Pons (tissue), 1 donor: ENCODE data around the gene NFYC.
"Not testable (repeated sequence)": the region's sequence is repeated elsewhere in the genome, so short reads cannot be mapped to it uniquely, and the experiment has no call there.

Experiments
- DNase-seq: peaks from one replicate; pipeline ENCODE4 v3.0.0-alpha.2; 2016; ENCODE audit warnings: low spot score

The NFYC gene

DNA sequence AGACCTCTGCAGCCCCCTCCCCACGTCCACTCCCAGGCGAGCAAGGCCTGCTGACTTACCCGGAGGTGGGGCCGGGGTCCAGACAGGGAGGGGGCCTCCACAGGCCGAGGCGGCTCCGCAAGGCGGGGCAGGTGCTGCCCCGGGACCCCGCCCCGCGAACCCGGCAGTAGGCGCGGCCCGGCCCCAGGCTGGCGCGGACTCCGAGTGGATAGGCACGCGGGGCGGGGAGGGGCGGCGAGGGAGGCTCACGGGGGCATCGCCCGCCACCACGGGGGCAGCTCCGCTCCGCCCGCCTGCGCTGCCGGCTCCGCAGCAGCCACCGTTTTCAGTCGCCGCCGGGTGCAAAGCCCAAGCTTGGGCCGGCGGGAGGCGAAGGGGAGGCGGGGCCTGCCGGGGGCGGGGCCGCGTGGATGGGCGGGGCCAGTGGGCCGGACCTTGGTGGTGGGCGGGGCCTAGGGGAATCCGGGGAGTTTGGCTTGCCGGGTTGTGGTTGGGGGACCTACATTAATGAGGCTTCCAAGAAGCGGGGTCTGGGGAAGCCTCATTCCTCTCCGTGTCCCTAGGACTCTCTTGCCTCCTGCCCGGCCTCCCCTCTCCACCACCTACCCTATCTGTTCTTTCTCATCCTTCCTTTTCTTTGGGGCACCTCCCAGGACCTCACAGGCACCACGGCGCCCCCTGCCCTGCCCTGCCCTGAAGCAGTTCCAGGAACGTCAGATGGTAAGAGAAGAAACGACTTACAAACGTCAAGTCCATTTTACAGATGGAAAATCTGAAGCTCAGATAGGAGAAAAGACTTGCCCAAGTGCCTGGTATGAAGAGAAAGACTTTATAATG is 26.0 kb upstream of the NFYC start, which contains the start of gene RIMS3:
TSS of gene RIMS3 (minus strand) at position 348 of the 837 bp plus-strand sequence. CDS start 23,757 bp downstream, outside the sequence.
- DNase-seq = peak; percentile 35

DNA sequence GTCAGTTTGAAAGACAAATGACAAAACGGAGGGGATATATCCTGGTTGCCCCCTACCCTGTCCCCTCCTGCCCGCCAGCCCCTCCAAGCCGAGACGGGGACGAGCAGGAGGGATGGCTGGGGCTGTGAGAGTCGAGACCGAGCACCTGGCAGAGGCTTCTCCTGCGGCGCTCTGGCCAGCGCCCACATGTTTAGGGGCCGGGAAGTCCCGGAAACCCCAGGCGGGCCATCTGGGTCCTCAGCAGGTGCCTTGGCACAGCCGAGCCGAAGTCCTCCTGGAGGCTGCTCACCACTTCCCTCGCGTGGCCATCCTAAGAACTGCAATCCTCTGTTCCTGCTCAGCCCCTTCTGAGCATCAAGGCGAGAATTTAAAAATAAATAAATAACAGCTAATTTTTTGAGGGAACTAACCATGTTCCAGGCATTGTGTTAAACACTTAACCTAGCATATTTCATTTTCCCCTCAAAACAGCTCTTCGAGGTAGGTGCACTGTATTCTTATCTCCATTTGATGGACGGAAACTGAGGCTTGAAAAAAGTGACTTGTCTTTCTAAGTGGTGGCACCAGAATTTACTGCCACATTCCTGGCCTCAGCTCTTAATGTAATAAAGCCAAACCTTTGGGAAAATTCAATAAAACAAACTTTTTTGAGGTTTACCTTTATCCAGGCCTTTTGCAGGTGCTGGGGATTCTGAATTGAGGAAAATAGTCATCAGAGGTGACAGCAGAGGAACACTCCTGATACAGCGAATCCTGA is 22.6 kb upstream of the NFYC start:
- peak; percentile 60 for DNase-seq

DNA sequence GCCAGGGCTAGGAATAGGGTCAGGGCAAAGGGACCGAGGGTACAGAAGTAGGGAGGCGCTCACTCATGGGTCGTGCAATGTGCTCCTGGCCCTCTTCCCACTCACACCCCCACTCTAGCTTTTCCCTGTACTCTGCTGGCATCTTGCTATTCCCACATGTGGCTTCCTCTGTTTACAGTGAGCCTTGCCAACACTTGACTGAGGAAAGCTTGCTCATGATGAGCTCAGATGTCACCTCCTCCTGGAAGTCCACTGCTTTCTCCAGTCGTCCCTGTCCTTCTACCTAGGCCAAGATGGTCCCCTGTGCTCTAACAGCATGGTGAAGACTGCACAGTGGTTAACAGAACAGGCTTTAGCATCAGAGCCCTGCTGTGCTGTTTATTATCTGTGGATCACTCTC is 18.1 kb upstream of the NFYC start:
- no peak for DNase-seq

DNA sequence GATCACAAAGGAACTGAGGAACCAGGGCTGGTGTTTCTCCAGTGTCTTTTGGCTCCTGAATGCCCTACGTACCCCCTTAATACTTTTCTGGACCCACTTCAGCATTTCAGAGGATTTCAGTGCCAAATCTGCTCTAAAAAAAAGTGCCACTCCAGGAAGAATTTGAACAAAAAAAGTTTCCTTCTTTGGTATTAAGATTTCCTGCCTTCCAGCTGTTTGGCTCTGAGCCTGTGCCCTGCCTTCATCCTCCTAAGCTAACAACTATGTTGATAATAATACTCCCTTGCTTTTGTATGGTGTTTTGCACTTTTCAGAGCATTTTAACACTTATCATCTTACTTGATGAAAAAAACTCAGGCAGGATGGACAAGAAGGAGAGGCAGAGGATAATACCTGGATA is 15.0 kb upstream of the NFYC start:
- DNase-seq = no peak

DNA sequence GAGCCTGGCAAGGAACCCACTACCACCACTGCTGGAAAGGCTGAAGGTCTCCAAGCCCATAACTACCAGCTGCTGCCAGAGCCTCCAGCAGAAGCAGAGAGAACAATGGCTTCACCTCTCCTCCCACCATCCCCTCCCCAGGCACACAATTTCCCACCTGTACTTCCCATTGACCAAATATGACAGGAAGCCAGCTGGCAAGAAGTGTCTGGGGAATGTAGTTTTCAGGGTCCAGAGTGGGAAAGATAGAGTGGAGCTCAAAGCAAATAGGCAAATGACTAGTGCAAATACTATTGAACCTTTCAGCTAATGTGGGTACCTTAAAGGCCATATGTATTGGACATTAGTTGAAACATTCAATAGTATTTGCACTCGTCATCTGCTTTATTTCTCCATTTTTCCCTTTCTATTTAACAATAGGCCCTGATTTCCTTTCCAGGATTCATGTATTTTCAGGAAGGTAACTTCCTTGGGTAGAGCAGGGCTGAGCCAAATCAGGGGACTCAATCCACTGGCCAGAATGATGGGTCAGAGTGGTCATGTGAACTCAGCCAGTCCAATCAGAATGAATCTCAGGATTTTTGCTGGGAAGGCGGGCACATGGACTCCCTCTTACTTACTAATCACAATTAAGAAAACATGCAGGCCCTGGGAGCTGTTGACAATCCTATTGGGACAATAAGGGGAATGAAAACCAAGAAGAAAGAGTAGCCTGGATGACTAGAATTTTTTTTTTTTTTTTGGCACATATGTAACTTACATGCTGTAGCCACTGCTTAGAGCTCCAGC is 12.1 kb upstream of the NFYC start:
- DNase-seq = no peak

DNA sequence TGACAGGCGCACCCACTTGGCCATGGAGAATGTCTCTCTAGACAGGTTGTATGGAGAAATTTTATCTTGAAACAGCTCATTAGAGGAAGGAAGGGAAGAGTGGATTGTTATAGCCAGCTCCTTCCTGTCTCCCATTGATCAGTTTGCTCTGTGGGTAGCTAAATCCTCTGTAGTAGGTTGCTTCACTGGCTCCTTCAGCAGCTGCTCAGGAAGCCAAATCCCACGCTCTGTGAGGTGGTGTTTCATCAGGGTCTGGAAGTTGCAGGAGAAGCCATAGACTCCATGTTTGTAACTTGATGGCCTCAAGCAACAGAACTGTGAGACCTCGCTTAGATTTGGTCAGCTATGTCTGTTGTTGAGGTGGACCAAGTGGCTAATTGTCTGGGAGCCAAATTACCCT is 6.8 kb upstream of the NFYC start:
- no peak for DNase-seq

DNA sequence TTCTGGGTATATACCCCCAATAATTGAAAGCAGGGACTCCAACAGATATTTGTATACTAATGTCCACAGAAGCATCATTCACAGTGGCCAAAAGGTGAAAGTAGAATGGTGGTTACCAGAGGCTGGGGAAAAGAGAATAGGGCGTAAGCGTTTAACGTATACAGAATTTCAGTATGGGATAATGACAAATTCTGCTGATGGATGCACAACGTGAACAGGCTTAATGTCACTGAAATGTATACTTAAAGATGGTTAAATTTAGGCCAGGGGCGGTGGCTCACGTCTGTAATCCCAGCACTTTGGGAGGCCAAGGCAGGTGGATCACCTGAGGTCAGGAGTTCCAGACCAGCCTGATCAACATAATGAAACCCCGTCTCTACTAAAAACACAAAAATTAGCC is 4.4 kb upstream of the NFYC start:
- DNase-seq = no peak

DNA sequence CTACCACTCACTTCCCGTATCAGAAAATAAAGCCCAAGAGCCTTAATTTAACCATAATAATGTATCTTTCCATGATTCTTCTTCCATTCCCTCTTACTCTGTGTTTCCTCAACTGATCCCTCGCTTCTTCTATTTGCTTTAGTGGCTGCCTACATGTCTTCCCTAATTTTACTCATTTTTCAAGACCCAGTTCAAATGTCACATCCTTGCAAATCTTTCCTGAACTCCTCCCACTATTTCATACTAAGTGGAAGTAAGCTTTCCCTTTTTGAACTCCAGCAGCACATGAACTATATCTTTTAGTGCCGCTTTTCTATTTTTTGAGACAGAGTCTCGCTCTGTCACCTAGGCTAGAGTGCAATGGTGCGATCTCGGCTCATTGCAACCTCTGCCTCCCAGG is 3.8 kb upstream of the NFYC start:
- DNase-seq = no peak

DNA sequence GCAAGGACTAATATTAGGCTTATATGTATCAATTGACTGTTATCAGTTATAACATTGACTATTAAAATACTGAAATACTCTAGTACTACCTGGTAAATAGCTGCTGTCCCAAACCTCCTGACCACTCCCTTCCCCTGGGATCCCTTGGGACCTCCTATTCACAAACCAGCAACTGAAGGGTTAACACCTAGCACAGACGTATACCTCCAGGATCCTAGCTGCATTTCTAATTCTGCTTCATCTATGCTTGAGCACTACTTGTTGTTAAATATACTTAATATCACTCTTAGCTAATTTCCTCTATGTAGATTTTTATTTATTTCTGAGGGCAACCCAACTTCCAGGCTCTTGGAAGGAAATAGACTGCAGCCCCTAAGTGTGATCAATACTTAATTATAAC is 1.8 kb upstream of the NFYC start:
- DNase-seq = no peak

DNA sequence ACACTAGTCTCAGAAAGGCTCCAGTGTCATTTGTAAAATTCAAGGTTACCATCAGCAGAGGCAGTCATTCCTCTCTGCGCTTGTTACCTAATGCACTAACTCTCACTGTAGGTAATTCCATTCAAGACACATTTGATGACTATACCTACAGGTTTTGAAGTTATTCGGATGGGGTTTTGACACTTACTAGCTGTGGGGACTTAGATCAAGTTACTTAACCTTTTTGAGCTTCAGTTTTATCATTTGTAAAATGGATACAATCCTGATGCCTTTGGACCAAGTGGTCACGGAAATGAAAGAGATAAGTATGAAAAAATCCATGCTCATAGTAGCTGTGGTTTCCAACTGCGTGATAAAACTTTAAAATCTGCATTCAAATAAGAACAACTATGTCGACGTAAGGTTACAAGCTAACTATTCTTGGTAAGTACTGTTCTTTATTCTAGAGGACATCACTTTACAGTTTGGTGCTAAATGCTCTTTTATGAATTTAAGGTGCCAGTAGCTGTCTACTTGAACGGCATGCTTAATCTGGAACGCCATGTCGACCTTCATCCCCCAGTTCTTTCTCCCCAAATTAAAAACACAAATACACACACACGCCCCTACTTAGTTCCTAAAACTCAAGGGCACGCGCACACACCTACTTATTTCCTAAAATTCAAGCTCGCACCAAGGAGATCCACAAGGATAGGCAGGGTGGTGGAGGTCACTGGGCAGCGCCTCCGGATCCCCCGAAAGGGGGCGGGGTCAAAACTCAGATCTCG is 550 bp upstream of the NFYC start:
- no peak for DNase-seq

DNA sequence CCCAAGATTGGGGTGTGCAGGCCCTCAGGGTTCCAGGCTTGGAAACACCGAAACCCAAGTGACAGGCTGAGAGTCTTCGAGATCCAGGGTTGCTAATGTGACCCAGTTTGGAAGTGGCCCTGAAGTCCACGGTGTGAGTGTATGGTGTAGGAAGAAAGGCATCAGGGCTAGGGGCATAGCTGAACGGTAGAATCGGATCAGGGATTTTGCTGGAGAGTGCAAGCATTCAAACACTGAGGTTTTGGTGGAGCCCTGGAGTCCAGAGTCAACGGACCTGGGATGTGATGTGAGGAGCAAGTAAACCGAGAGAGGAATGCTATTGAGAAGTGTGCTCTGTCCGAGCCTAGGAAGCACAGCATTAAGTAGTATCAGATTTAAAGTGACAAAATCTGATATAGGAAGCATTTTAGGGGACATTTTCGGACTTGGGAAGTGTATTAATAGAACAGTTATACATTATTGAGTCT is 958 bp downstream of the NFYC start:
- peak; percentile 72 for DNase-seq

DNA sequence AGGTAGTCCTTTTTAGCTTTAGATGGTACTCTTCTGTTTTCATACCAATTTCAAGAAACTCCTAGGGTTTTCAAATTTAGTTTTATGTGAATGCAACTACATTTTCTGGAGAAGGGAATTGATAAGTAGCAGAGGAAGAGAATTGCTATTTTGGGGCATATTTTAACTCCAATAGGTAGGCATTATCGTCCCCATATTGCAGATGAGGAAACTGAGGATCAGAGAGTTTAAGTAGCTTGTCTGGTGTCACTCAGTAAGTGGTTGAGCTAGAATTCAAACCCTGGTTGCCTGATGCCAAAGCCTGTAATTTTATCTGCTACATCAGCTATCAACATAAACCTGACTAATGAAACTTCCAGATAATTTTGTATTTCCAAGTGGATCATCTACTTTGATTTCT is 1.9 kb downstream of the NFYC start:
- DNase-seq = no peak

DNA sequence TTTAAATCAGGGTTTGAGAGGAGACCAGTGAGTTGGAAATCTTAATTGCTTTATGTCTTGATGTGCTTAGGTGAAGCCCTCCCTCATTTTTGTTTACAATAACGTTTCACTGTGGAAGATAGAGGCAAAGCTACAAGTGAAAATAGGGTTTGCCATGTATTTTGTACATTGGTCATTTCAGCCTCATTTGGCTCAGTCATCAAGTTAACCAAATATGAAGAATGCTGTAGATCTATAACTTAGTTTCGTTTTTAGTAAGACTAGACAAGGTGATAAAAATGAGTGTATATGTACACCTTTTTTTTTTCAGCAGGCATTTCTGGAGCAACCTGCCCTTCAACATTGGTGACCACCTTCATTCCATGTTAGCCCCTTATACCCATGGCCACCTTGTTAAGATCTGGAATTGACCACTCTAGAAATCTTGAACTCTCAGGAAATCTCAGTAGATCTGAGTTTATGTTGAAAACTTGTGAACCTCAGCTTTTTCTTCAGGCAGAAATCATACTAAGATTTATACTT is 2.9 kb downstream of the NFYC start:
- no peak for DNase-seq

DNA sequence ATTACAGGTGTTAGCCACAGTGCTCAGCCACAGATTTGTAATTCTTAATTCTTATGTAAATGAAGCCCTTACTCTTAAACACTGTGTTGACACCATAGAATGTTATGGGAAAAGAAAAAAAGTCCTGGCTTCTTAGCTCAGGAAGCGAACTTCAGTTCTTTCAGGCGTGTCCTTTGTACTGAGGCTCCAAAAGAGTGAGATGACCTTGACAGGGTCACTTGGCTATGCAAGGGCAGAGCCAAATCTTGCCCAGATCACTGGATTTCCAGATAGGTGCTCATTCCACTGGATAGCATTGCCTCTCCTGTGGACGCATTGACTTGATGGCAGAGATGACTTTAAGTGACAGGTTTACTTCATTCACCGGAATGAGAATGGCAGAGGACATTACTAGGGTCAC is 4.8 kb downstream of the NFYC start:
- no peak for DNase-seq

DNA sequence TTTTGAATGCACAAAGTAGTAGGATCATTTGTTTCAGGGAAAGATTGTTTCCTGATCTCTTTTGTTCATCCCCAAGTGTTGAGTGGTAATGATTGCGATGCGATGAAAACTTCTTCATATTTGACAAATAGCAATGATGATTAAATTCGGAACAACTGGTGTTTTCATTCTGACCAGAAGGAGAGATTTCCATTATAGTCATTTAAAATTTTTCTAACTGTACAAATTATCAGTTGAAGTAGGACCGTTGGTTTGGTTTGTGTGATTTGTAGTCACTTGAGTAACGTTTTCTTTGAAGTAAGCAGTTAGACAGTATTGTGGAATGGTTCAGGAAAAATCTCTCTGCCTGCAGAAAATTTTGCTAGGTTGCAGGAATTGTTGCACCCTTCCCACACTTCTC is 5.9 kb downstream of the NFYC start:
- DNase-seq = no peak

DNA sequence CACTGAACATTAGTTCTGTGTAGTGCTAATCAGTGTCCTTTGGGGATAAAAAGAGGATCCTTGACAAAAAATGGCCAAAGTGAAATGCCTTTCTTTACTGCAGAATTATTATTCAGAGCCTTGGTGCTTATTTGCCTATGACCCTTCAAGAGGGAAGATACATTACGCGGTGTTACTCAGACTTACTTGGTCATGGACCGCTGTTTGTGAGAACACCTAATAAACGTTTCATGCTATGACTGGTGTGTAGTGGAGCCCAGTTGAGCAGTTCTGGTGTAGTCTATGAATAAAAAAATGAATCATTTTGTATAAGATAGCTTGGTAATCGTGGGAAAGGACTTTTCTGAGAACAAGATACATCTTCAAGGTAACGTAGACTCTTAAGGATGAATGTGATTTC is 8.3 kb downstream of the NFYC start:
- DNase-seq = no peak

DNA sequence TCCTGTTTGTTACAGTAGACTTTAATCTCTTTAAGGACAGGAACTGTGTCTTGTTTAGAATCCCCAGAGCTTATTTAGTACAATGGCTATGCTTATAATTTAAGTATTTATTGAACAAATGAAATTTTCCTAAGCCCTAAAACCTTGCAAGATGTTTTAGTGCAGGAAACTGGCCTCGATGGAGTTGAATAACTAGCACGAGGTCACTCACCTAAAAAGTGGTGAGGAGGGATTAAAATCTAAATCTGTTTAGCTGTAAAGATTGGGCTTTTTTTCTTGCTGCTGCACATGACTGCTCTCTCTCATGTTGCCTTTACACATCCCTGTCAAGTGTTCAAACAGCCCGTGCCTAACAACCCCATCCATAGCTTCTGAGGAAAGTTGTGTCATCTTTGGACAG is 10.2 kb downstream of the NFYC start:
- no peak for DNase-seq

DNA sequence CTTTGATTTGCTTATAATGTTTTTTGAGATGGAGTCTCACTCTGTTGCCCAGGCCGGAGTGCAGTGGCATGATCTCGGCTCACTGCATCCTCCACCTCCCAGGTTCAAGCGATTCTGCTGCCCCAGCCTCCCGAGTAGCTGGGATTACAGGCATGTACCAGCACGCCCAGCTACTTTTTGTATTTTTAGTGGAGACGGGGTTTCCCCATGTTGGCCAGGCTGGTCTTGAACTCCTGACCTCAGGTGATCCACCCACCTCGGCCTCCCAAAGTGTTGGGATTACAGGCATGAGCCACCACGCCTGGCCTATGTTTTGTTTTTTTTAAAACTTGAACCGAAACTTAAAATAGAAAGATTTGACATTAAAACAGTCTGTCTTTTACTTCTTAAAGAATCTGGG is 11.3 kb downstream of the NFYC start:
- DNase-seq = not testable (repeated sequence)

DNA sequence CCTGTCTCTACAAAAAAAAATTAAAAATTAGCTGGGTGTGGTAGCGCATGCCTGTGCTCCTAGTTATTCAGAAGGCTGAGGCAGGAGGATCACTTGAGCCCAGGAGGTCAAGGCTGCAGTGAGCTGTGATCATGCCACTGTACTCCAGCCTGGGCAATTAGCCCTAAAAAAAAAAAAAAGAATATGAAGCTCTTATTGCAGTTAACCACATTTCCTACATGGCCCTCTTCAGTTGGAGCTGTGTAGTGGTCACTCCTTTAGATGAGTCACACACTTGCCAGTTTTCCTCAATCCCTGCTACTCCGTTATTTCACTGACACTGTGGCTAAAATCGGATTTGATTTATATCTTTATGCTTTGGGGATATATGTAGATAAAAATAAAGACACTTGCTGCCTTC is 11.8 kb downstream of the NFYC start:
- DNase-seq = no peak

DNA sequence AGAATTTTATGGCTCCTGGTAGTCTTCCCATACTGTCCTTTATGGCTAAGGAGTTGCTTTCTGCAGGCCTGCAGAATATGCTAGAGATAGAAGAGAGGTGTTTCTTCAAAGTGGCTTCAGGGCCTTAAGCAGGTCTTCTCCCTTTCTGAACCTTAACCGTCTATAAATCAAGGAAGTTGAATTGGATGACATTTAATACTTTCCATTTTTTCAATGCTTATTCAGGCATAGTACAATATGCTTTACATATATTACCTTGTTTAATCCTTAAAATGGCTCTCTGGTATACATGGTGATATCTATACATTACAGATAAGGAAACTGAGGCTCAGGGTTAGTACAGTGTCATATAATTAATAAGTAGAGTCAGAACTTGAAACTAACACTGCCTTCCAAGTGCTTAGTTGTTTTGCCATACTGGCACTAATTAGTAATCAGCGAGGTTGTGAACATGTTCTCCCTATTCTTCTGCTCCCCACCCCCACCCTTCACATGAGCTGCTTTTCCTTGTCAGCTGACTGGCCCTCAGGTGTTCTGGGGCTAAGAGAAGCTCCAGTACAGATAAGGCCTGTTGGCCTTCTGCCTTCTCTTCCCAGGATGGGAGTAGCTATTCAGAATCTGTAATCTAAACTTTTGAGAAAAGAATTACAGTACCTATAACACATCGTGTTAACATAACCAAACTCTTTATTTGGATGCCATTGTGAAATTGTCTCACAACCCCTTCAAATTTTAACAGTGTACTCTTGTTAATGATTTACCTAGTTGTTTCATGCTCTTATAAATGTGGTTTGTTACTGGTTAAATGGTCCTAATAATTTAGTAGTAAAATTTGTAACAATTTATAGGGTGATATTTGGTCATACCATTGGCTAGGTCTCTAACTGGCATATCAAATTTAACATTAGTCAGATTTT is 13.6 kb downstream of the NFYC start:
- no peak for DNase-seq
